PC-3 (cell line): ENCODE data around the gene PAX5.

ENCODE experiments used
- CTCF ChIP-seq: fragments of 300-600 bp; sonication (generic); conservative IDR thresholded peaks from 2 replicates; pipeline ENCODE4 v1.5.1; 2017; ENCODE audit warnings: antibody characterized with exemption, low read depth, mild to moderate bottlenecking, low read length
- EZH2 ChIP-seq: fragments of 300-600 bp; sonication (generic); IDR thresholded peaks from one replicate; pipeline ENCODE4 v1.6.1; 2017; ENCODE audit warnings: antibody characterized with exemption, mild to moderate bottlenecking, low read length; ENCODE audit not compliant: unreplicated experiment
- EZH2phosphoT487 ChIP-seq: fragments of 300-600 bp; sonication (generic); IDR thresholded peaks from 2 replicates; pipeline ENCODE4 v1.6.1; 2018; ENCODE audit warnings: mild to moderate bottlenecking, antibody characterized with exemption, low read length, borderline replicate concordance

GRCh38 chr9:36942891-36943290, 91.2 kb downstream of the PAX5 start:
- TF ChIP-seq CTCF: no peak
- TF ChIP-seq EZH2phosphoT487: no peak
- TF ChIP-seq EZH2: no peak
